Activated CD4-positive, alpha-beta T cell treated with anti-CD3 and anti-CD28 coated beads, Interleukin-2, amount 50 U/mL, for 1 hour (primary cell): ENCODE measurements around the gene TBCD.

Source experiments
- DNase-seq: peaks from one replicate; pipeline ENCODE4 v3.0.0-alpha.2; 2020

Gene TBCD

DNA sequence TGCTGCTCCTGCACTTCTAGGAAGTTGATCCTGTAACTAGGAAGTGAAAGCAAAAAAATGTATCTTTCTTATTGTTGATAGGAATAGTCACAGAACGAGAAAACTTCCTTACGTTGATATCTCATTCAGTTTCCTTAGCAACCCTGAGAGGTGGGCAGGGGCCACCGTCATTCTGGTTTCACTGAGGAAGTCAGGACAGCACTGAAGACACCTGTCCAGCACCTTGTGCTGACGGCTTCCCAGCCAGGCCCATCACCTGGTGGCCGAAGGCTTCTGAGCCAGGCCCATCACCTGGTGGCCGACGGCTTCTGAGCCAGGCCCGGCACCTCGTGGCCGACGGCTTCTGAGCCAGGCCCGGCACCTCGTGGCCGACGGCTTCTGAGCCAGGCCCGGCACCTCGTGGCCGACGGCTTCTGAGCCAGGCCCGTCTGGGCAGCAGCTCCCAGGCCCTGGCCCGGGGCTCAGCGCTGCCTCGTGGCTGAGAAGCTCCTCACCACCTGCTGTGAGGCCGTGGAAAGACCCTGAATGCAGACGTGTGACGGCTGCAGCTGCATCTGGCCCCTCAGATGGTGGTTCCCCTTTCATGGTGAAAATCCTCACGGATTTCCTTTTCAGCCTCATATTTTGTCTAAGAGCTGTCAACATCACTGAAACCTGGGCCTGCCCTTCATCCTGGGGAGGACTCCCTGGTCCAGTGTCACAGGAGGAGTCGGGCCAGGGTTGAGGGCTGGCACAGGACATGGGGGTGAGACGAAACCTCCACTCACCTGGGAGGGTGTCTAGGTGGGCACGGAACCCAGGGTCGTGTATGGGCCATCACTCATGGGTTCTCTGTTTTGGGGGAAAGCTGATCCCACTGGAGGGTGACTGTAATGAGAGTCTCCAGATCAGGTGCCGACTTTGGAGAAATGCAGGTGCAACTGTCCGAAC, 121.0 kb downstream of the TBCD start:
- no peak for DNase-seq

DNA sequence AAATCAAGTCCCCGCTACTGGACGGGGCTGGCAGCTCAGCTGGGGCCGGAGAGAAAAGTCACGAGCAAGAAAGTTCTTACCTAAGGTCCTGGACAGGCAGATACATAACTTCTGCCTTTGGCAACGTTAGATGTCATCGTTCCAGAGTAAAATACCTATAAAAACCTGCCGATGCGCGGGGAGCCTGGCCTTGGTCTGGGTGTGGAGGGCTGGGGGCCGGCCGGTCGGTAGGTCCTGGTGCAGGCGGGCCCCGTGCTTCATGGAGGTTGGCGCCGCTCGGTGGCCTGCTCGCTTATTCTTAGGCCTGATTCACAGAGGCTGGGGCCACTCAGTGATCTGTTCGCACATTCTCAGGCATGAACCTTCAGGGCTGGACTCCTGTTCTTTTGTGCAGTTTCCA, 121.7 kb downstream of the TBCD start:
- no peak for DNase-seq

DNA sequence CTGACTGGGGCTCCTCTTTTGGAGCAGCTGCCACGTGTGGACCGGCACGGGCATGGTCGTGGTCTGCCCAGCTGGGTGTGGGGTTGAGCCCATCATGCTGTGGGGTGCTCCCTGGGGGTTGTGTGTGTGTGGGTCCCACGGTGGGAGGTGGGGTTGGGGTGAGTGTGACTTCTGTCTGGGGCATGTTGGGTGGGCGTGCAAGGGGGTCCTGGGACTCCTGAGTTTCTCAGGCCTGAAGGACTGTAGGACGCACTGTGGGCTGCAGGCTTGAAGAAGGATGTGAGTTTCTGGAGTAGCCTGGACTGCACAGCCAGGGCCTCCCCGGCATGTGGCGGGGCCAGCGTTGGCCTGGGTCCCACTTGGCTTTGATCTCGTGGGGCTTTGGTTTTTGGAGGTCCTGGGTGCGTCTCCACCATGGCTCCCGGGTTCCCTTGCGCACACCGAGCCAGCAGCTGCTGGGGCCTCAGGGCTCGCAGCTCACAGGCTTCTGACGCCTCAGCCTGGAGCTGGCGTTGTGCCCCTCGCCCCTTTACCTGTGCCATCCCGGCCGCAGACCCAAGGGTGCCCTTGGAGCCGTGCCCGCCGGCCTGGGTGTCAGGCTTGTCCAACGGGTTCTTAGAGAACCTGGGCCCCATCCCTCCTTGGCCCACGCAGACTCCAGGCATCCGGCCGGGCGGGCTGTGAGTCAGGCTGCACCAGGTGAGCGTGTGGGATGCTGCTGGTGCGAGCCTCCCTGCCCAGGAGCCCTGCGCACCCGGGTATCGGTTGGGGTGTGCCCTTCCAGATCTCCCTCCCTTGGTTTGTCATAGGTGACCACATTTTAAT, 122.4 kb downstream of the TBCD start:
- no peak for DNase-seq

DNA sequence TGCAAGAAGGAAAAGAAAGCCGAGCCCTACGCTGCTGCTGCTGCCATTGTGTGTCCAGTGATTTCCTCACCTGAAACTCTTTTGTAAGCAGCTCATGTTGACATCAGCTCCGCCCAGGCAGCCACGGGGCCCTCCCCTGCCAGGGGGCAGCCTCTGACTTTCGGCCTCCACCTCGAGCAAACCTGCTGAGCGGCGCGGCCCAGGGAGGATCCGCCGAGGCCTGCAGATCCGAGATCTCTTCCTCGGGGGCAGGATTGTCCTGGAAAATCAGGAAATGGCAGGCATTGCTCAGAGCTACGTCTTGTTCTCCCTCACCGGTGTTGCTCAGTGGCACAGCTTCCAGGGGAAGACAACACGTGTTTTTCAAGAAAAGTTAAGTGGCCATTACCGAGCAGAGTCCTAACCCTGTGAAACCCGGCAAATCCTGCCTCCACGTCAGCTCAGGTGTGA, 123.6 kb downstream of the TBCD start:
- DNase-seq, result no peak

DNA sequence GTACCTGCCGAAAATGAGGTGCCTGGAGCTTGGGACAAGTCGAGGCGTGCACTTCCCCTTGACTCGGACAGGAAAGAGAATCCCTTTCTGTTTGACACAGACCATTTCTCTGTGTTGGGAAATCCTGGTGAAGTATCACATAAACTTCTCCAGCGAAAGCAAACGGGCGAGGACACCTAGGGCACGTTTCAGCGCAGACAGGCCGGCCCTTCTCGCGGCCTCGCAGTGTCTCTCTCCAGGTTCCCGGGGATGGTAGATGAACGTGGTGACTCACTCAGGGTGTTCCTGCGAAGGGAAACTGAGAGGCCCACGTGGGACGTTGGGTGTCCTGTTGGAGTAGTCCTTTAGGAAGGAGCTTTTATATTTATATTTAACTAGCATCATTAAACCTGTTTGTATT, 124.3 kb downstream of the TBCD start:
- DNase-seq, result no peak

DNA sequence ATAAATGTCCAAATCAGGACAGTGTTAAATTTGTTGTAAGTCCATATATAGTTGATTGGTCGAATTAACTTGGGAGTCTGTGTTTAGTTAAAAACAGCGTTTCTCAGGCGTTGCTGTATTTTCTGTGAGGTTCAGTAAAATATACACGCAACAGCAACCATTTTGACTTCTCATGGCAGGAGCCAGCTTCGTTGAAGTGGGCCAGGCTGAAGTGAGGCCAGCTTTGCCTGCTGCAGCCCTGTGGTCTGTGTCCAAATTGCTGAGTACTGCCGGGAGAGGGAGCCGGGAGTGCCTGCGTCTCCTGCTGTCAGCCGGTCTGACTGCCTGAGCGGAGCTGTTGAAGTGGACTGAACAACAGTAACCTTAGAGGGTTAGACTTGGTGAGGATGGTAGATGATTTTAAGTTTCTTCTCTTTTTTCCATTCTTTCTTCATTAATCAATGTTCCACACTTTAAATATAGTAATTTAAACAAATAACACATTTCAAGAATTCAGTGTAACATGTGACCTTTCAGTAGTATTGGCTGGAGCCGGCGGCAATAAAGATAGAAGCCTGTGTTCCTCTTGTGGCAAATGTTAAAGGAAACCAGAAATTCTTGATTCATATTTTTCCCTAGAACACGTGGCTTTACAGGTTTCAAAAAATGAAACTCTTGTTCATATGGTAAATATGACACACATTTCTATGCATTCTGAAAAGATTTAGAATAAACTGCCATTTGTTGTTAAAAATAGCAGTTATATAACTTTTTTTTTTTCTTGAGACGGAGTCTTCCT, 124.9 kb downstream of the TBCD start:
- no peak for DNase-seq

DNA sequence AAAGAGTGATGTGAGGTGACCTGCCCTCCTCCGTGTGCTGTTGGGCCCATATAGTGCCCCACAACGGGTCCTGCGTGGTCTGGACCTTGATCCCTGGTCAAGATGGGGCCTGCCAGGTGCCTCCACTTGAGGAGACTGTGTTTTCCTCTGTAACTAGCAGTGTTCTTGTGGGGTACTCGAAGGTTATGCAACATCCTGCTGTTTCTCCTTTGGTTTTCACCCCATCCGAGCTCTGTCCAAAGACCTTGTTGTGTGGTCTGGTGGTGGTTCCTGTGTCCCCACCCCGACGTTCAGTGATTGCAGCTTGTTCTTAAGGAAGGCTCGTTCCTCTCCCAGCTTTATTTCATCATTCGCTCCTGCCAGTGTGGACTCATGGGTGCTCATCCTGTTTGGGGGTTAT, 126.7 kb downstream of the TBCD start:
- DNase-seq, result no peak

DNA sequence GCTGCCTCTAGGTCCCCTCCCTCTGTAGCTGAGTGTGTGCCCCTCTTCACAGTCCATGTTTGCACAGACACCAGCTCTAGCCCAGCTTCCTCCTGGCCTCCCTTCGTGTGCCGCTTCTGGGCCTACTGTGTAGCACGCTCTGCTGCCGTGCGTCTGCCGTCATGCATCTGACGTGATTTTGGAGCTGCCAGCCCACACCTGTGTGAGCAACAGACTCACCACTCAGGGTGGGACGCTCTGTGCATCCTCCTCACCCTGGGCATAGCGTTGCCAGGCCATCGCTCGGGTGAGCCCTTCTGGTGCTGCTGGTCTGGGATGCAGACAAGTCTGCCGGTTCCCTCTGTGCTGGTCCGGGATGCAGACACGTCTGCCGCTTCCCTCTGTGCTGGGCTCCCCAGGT, 127.4 kb downstream of the TBCD start:
- DNase-seq, result no peak

DNA sequence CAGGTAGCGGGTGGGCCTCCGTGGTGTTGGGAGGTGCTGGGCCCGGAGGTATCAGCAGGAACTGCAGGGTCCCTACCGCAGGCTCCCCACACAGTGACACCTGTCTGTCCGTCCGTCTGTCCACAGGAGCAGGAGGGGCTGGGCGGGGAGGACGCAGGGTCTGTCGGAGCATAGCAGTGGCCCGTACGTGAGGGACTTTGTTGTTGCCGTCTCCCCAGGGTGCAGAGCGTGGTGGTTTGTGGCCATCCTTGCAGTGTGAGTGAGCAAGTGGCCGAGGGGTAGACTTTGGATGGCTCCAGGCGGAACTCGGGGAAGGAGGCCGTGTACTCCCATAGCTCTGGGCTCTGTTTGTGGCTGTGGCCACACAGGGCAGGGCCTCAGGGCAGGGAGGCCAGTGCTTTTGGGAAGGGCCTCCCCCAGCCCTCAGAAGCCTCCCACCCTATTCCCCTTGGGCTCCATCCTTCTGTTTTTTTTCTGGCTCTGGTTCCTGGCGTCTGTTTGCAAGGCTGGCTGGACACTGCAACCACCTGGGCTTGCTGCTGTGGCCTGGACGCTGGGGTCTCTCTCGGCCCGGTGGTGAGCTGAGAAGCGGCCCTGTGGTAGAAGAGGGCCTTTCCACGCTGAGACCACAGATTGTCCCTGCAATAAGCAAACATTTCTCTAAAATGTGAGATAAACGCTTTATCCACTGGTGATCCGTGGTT, 128.9 kb downstream of the TBCD start:
- no peak for DNase-seq

DNA sequence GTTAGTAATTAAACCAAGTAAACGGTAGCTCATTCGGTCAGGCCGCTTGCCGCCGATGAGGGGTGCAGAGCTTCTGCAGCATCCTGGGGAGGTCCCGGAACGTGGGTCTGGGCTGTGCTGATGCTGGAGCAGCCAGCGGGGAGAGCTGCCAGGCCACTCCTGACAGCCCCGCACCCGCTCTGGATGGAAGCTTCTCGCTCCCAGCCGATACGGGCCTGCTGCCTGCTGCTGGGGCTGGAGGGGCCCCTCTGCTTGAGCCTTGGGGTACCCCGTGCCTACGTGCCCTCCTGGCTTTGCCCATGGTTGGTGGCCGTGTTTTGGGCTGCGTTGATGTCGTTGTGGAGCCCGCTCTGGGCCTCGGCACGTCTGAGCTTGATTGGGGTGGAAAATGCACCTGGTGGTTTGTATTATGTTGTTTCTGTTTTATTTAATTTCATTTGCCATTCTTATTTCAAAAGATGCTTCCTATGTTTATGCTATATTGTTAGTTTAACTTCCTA, 129.5 kb downstream of the TBCD start:
- DNase-seq, result no peak

DNA sequence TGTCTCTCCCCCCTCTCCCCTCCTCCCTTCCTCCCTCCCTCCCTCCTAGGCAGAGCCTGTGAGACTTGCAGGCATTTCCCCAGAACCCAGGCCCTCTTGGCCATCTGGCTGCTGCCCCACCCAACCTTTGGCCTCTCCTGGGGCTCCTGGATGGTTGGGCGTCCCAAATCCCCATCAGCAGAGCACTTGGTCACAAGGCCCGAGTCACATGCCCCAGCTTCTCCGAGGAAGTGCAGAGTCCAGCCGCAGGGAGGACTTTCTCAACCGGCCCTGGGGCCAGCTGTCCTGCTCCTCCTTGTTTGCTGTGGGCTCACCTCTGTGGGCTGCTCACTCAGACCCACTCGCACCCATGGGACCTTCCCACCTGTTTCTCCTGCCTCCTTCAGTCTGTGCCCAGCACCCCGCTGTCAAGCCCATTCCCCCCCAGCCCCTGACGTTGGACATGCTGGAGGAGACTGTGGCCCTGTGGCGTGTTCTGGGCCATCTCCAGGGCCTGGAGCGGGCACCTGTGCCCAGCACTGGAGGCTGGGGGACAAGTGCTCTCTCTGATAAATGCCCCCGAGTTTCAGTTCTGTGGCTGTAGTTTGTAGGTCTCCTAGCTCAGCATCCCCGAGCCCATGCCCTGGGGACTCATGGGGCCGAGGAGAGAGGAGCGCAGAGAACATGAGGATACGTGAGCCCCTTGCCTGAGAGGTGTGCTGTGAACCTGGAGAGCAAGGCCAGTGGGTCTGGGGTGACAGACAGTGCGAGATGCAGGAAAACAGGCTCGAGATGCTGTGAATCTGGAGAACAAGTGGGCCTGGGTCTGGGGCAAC, 130.2 kb downstream of the TBCD start:
- no peak for DNase-seq

DNA sequence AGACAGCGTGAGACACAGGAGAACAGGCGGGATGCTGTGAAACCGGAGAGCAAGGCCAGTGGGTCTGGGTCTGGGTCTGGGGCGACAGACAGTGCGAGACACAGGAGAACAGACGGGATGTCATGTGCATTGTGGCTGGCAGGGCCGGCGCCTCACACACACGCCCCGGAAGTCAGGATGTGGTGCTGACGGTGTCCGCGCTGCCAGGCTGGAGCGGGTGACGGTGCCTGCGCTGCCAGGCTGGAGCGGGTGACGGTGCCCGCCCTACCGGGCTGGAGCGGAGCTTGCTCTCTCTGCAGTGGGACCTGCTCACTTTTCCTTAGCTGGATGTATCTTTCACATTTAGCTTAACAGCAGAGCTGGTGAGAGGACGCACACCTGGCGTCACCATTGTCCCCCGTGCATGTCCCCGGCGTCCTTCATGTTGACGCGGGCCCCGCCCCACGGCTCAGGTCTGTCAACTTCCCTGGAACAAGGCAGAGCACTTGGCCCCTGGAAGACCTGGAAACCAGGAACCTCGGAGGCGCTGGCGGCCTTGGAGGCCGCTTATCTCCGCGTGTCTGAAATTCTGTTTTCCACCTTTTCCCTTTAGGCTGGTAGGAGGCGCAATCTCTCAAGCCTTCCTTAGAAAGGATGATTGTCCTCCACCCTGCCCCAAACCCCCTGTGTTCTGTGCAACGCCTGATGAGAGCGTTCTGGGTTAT, 131.0 kb downstream of the TBCD start:
- peak; percentile 83 for DNase-seq

DNA sequence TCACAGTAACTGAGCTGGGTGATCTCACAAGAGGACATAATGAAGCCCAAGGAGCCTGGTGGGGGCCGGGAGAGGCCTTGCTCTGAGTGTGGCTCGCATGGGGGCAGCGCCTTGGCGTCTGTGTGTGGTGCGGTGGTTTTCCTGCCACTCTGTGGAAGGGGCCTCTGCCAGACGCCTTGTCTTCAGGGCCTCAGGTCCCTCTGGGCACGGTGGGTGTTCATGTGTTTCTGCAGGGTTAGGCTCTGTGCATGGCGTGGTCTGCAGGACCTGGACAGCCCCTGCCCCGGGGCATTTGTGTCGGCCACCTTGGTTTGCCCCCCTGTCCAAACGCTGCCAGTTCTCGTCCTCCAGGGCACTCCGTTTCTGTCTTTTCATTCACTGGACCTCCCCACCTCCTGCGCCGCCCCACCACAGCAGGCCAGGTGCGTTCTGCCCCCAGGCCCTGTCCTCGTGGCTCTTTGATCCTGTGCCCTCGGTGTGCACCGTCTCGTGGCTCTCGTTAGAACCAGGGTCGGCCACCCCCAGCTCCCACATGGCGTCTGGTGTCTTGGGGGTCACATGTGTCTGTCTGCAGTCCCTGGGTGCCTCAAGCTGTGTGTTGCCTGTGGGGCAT, 131.7 kb downstream of the TBCD start:
- no peak for DNase-seq

DNA sequence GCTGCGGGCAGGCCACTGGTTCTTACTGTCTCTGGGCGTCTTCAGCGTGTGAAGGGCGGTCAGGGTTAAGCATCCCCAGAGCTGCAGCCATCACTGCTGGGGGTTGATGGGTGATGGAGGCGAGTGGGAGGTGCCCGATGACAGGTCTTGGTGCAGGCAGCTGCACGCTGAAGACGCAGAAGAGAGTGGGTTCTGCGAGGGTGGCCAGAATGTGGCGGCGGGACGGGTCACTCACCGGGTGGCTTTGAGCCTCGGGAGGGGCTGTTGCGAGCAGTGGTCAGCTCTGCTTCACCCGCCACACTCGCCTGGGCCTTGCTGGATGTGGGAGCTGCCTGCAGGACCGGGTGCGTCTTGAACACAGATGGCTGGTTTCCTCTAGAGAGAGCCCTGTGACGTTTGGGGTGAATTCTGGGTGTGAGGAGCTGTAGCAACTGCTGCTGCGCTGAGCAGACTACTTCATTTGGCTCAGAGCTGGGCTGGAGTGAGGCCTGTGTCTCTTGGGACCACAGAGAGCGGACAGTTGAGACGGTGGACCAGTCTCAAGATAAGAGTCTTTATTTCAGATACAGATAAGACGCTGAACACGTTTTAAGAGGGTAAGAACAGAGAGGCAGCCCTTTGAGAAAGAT, 132.6 kb downstream of the TBCD start:
- no peak for DNase-seq

DNA sequence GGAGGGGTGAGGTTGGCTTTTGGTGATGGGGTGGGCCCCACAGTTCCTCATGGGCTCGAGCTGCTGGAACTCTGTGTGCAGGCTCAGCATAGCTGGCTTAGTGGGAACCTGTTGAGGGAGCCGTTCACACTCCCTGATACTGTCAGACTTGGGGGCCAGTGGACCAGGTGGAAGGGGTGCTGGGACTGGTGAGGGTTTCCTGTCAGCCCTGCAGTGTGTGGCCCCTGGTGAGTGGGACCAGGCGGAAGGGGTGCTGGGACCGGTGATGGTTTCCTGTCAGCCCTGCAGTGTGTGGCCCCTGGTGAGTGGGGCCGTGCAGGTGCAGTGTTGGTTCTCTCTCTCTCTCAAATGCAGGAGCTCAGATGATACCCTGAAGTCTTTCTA, 133.1 kb downstream of the TBCD start:
- DNase-seq, result no peak

DNA sequence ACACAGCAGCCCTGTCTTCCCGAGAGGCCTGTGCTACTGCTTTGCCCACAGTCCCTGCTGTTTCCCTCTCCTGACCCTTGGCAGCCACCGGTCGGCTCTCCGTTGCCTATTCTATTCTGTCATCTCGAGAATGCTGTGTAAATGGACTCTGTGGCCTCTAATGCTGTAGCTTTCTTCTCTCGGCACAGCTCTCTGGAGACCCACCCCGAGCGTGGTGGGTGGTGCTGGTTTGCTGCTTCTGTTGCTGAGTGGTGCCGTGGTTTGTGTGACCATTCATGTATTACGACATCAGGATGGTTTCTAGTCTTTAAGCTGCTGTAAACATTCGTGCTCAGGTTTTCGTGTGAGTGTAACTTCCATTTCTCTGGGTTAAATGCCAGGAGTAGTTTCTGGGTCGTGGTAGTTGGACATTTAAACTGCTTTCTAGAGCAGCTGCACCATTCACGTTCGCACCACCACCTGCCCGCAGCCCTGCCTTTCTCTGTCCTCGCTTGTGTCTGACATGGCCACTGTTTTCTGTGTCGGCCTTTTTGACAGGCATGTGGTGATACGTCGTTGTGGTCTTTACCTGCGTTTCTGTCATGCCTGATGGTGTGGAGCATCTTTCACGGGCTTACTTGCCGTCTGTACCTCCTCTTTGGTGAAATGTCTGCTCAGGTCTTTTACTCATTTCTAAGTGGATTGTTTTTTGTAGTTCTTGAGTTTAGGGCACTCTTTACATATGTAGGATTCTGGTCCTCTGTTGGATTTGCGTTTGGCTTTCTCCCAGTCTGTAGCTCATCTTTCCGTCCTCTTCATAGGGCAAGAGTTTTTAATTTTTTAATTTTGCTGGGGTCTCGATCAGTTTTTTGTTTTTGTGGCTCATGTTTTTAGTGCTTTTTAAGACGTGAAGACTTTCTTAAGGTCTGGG, 135.6 kb downstream of the TBCD start:
- DNase-seq, result no peak

DNA sequence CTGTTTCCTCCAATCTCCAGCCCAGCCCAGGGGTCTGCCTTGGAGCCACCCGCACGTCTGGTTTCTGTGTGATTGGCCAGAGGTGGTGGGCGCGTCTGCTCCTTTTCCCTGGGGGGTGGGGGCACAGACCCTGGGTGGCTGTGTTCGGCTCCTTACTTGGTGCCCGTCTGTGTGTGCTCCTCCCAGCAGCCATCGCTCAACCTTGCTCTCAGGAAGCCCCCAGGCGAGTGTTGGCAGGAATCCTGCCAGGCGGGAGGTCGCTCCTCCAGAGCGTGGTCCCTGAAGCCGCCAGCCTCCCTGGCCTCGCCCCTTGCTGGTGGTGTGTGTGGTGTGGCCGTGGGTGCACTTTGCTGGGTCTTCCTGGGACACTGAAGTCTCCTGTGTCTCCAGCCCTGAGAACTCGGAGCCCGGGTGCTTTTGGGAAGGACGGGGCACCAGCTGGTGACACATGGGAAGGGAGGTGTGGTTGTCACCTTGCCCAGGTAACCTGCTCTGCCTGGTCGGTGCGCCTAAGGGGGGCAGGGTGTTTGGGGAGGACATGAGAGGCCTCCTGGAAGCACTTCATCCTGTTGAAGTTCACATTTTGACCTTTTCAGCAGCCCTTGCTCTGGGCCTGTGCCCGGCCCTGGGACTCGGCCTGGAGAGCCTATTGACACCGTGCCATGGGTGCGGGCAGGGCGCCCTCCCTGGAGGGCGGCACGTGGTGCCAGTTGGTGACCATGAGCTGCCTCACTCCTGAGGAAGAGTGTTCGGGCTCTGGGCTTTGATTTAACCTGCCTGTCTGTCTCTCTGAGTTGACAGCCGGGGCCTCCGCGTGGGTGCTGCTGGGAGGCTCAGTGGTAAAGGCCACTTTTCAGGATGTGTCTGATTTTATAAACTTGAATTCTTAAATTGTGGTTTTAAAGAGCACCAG, 137.0 kb downstream of the TBCD start:
- DNase-seq, result no peak
